BE2C (cell line): ENCODE measurements around the gene KCNJ18.
"Not testable (repeated sequence)": the region's sequence is repeated elsewhere in the genome, so short reads cannot be mapped to it uniquely, and the experiment has no call there.

Source experiments
- DNase-seq: peaks from one replicate; pipeline ENCODE4 v3.0.0-alpha.2; 2020
- H3K27me3 ChIP-seq: fragments of 250-450 bp; sonication (Bioruptor Pico); 2 replicates; pipeline ENCODE4 v1.5.1; 2020; ENCODE audit warnings: mild to moderate bottlenecking
- H3K36me3 ChIP-seq: fragments of 250-450 bp; sonication (Bioruptor Pico); 2 replicates; pipeline ENCODE4 v1.5.1; 2020; ENCODE audit warnings: mild to moderate bottlenecking
- H3K4me1 ChIP-seq: fragments of 250-450 bp; sonication (Bioruptor Pico); 2 replicates; pipeline ENCODE4 v1.5.1; 2020
- H3K4me3 ChIP-seq: 2 replicates; pipeline ENCODE4 v1.5.1; 2011; ENCODE audit warnings: low read depth, low read length
- H3K9me3 ChIP-seq: fragments of 250-450 bp; sonication (Bioruptor Pico); 2 replicates; pipeline ENCODE4 v1.5.1; 2020
- CTCF ChIP-seq: IDR thresholded peaks from 2 replicates; pipeline ENCODE4 v1.5.1; 2012; ENCODE audit warnings: mild to moderate bottlenecking, low read depth, low read length

The KCNJ18 gene

GRCh38 chr17:21709994-21710393, 17.7 kb downstream of the KCNJ18 start:
- DNase-seq, H3K4me1 ChIP-seq, H3K27me3 ChIP-seq, H3K4me3 ChIP-seq, H3K36me3 ChIP-seq, H3K9me3 ChIP-seq: not testable (repeated sequence)

- H3K36me3 ChIP-seq, H3K4me3 ChIP-seq, H3K9me3 ChIP-seq, H3K4me1 ChIP-seq, DNase-seq, H3K27me3 ChIP-seq: not testable (repeated sequence)
These were observed 18.2 kb downstream of the KCNJ18 start for GRCh38 chr17:21710486-21710885.

GRCh38 chr17:21711182-21711581, 18.9 kb downstream of the KCNJ18 start:
- no peaks in the 10 kb centered on the region for H3K36me3 ChIP-seq
- DNase-seq, result no peak
- H3K4me1 ChIP-seq, result no peaks in the 10 kb centered on the region
- no peak for TF ChIP-seq CTCF
- no peaks in the 10 kb centered on the region for H3K27me3 ChIP-seq
- H3K4me3 ChIP-seq, result no peak overlapping the region
- H3K9me3 ChIP-seq, result no peaks in the 10 kb centered on the region

GRCh38 chr17:21713020-21713419, 20.7 kb downstream of the KCNJ18 start:
- not testable (repeated sequence) for H3K4me1 ChIP-seq, H3K9me3 ChIP-seq, DNase-seq, H3K4me3 ChIP-seq, H3K27me3 ChIP-seq, H3K36me3 ChIP-seq

- H3K4me1 ChIP-seq, H3K27me3 ChIP-seq, H3K36me3 ChIP-seq, H3K9me3 ChIP-seq, H3K4me3 ChIP-seq, DNase-seq: not testable (repeated sequence)
These were observed 21.3 kb downstream of the KCNJ18 start for GRCh38 chr17:21713631-21714030.

GRCh38 chr17:21714676-21715075, 22.4 kb downstream of the KCNJ18 start:
- not testable (repeated sequence) for H3K4me1 ChIP-seq, H3K4me3 ChIP-seq, H3K36me3 ChIP-seq, H3K9me3 ChIP-seq, DNase-seq, H3K27me3 ChIP-seq

GRCh38 chr17:21715877-21716276, 23.6 kb downstream of the KCNJ18 start:
- H3K27me3 ChIP-seq, DNase-seq, H3K36me3 ChIP-seq, H3K4me3 ChIP-seq, H3K9me3 ChIP-seq, H3K4me1 ChIP-seq: not testable (repeated sequence)

GRCh38 chr17:21718971-21719370, 26.6 kb downstream of the KCNJ18 start:
- not testable (repeated sequence) for H3K9me3 ChIP-seq, H3K4me1 ChIP-seq, H3K4me3 ChIP-seq, H3K36me3 ChIP-seq, H3K27me3 ChIP-seq, DNase-seq

- not testable (repeated sequence) for H3K9me3 ChIP-seq, H3K4me3 ChIP-seq, DNase-seq, H3K36me3 ChIP-seq, H3K27me3 ChIP-seq, H3K4me1 ChIP-seq
These were observed 27.3 kb downstream of the KCNJ18 start for GRCh38 chr17:21719511-21720226.

- not testable (repeated sequence) for H3K4me1 ChIP-seq, DNase-seq, H3K4me3 ChIP-seq, H3K27me3 ChIP-seq, H3K9me3 ChIP-seq, H3K36me3 ChIP-seq
These were observed 28.2 kb downstream of the KCNJ18 start for GRCh38 chr17:21720566-21720965.

GRCh38 chr17:21722268-21722667, 29.9 kb downstream of the KCNJ18 start:
- not testable (repeated sequence) for H3K9me3 ChIP-seq, H3K36me3 ChIP-seq, H3K4me3 ChIP-seq, DNase-seq, H3K4me1 ChIP-seq, H3K27me3 ChIP-seq

GRCh38 chr17:21724216-21725006, 32.1 kb downstream of the KCNJ18 start:
- H3K27me3 ChIP-seq, H3K9me3 ChIP-seq, H3K36me3 ChIP-seq, DNase-seq, H3K4me3 ChIP-seq, H3K4me1 ChIP-seq: not testable (repeated sequence)

- not testable (repeated sequence) for H3K4me3 ChIP-seq, DNase-seq, H3K9me3 ChIP-seq, H3K36me3 ChIP-seq, H3K27me3 ChIP-seq, H3K4me1 ChIP-seq
These were observed 38.8 kb downstream of the KCNJ18 start for GRCh38 chr17:21731076-21731475.

GRCh38 chr17:21733931-21734330, 41.6 kb downstream of the KCNJ18 start:
- H3K36me3 ChIP-seq, DNase-seq, H3K27me3 ChIP-seq, H3K9me3 ChIP-seq, H3K4me1 ChIP-seq, H3K4me3 ChIP-seq: not testable (repeated sequence)

GRCh38 chr17:21735814-21736213, 43.5 kb downstream of the KCNJ18 start:
- H3K27me3 ChIP-seq, H3K36me3 ChIP-seq, DNase-seq, H3K4me3 ChIP-seq, H3K4me1 ChIP-seq, H3K9me3 ChIP-seq: not testable (repeated sequence)
